Fibroblast of lung (primary cell): ENCODE measurements around the gene IL17REL. TPM values are rescaled to one million over a fixed set of nuclear protein-coding genes. Genes with fewer than 3 reads are reported as not detected.

Experiments used
- DNase-seq, 2 donors: peaks; one replicate each; pipeline versions ENCODE4 v3.0.0 to v3.0.0-alpha.2; 2010; ENCODE audit warnings: low read depth in 2 of 2
- H2AFZ ChIP-seq: 2 replicates; pipeline ENCODE4 v1.5.1; 2012; ENCODE audit warnings: low read length, control low read depth, inconsistent platforms
- H3K27ac ChIP-seq: 2 replicates; pipeline ENCODE4 v1.5.1; 2011; ENCODE audit warnings: low read length, control low read depth; ENCODE audit not compliant: insufficient read depth
- H3K27me3 ChIP-seq: 2 replicates; pipeline ENCODE4 v1.5.1; 2011; ENCODE audit warnings: mild to moderate bottlenecking, low read length; ENCODE audit not compliant: control insufficient read depth, insufficient read depth
- H3K36me3 ChIP-seq: 2 replicates; pipeline ENCODE4 v1.5.1; 2011; ENCODE audit warnings: low read length; ENCODE audit not compliant: control insufficient read depth, insufficient read depth
- H3K4me1 ChIP-seq: 2 replicates; pipeline ENCODE4 v1.5.1; 2011; ENCODE audit warnings: low read length; ENCODE audit not compliant: control insufficient read depth, insufficient read depth; ENCODE audit errors: extremely low read depth
- H3K4me2 ChIP-seq: 2 replicates; pipeline ENCODE4 v1.5.1; 2011; ENCODE audit warnings: low read length, control low read depth; ENCODE audit not compliant: insufficient read depth; ENCODE audit errors: extremely low read depth
- H3K4me3 ChIP-seq, 4 experiments: fragments of 200-600 bp in 1 of 4; sonication (generic) in 1 of 4; replicated peaks in 1 of 4; 2 replicates each; pipeline ENCODE4 v1.5.1; 2011 to 2016; ENCODE audit warnings: low read length in 4 of 4, low read depth in 3 of 4, mild to moderate bottlenecking in 3 of 4, control low read depth in 2 of 4, inconsistent platforms in 1 of 4, mixed read lengths in 1 of 4; ENCODE audit not compliant: insufficient read depth in 1 of 4; ENCODE audit errors: control extremely low read depth in 1 of 4
- H3K79me2 ChIP-seq: 2 replicates; pipeline ENCODE4 v1.5.1; 2012; ENCODE audit warnings: mild to moderate bottlenecking, low read length, inconsistent platforms; ENCODE audit not compliant: control insufficient read depth, insufficient read depth
- H3K9ac ChIP-seq: 2 replicates; pipeline ENCODE4 v1.5.1; 2011; ENCODE audit warnings: mild to moderate bottlenecking, low read length, control low read depth; ENCODE audit not compliant: insufficient read depth
- H3K9me3 ChIP-seq: 2 replicates; pipeline ENCODE4 v1.5.1; 2012; ENCODE audit warnings: low read depth, low read length; ENCODE audit not compliant: control insufficient read depth, insufficient read depth
- H4K20me1 ChIP-seq: 2 replicates; pipeline ENCODE4 v1.5.1; 2011; ENCODE audit warnings: low read length; ENCODE audit not compliant: control insufficient read depth, insufficient read depth; ENCODE audit errors: extremely low read depth
- CTCF ChIP-seq, 2 donors: IDR thresholded peaks in 1 of 2; conservative IDR thresholded peaks in 1 of 2; 1 replicate in 1 of 2; 2 replicates in 1 of 2; pipeline ENCODE4 v1.5.1; 2011 to 2012; ENCODE audit warnings: low read length in 2 of 2, control low read depth in 1 of 2, inconsistent platforms in 1 of 2, low read depth in 1 of 2, mild to moderate bottlenecking in 1 of 2
- EZH2 ChIP-seq: IDR thresholded peaks from 2 replicates; pipeline ENCODE4 v1.5.1; 2012; ENCODE audit warnings: low read length, control low read depth, mild to moderate bottlenecking; ENCODE audit errors: missing control alignments
- polyA plus RNA-seq, 2 donors: library from polyadenylated mRNA; depleted of rRNA in 1 of 2; stranded (reverse) in 1 of 2; unstranded in 1 of 2; fragments of >200 nt; gene quantifications; 2 replicates each; pipeline ENCODE4 v1.2.1, GENCODE V29; 2011 to 2012; ENCODE audit warnings: missing spikeins in 1 of 2
- total RNA-seq: library from RNA; depleted of rRNA; stranded (reverse); fragments of >200 nt; gene quantifications from 2 replicates; pipeline ENCODE4 v1.2.1, GENCODE V29; 2014

IL17REL gene
- total and polyA plus RNA-seq, 2 donors (not counting 1 experiment from before 2014, with no cell fraction given) = under 0.01 TPM; not detected in 1

DNA sequence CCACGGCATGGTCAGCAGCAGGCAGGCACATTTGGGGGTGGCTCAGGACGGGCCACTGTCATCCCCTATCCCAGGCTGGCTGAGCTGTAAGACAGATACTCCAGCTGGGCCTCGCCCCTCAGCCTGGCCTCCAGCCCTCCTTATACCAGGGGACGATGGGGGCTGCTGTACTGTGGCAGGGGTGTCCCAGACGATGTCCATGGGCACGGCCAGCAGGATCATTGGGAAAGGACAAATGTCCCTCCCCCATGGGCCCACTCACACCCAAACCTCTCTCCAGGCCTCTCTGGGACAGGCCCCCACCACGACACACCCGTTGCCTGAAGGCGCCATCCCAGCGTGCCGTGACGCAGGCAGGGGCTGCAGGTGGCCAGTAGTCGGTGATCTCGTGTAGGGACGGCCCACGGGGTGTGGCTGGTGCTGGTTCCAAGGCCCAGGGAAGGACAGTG, 1.5 kb upstream of the IL17REL start:
- TF ChIP-seq CTCF (conservative IDR thresholded peaks at IDR 0.05 in 1 of 2, IDR thresholded peaks at IDR 0.05 in 1 of 2; ENCODE audit: low read depth in 1 of 2, low read length in 2 of 2) (no peak), EZH2 (no peak)
- H3K4me2 ChIP-seq = no peak overlapping the region
- H3K27me3 ChIP-seq = peaks cover 46% of the 10 kb centered on the region
- no peaks in the 10 kb centered on the region for H3K36me3 ChIP-seq
- no peaks in the 10 kb centered on the region for H4K20me1 ChIP-seq
- H3K27ac ChIP-seq = no peak overlapping the region
- no peak for DNase-seq
- no peaks in the 10 kb centered on the region for H3K9me3 ChIP-seq
- H3K4me1 ChIP-seq = no peaks in the 10 kb centered on the region
- no peaks in the 10 kb centered on the region for H3K79me2 ChIP-seq
- H3K4me3 ChIP-seq = no peak overlapping the region
- H2AFZ ChIP-seq = no peak overlapping the region
- H3K9ac ChIP-seq = no peak overlapping the region

GRCh38 chr22:50011447-50012210, 936 bp downstream of the IL17REL start:
- H3K9me3 ChIP-seq = no peaks in the 10 kb centered on the region
- DNase-seq = no peak
- H3K27me3 ChIP-seq = peaks cover 42% of the 10 kb centered on the region
- H3K9ac ChIP-seq = no peak overlapping the region
- H3K4me1 ChIP-seq = no peaks in the 10 kb centered on the region
- no peak overlapping the region for H3K27ac ChIP-seq
- no peaks in the 10 kb centered on the region for H3K79me2 ChIP-seq
- no peaks in the 10 kb centered on the region for H4K20me1 ChIP-seq
- H3K4me2 ChIP-seq = no peak overlapping the region
- no peak overlapping the region for H2AFZ ChIP-seq
- no peak overlapping the region for H3K4me3 ChIP-seq
- H3K36me3 ChIP-seq = no peaks in the 10 kb centered on the region
- TF ChIP-seq CTCF (conservative IDR thresholded peaks at IDR 0.05 in 1 of 2, IDR thresholded peaks at IDR 0.05 in 1 of 2; ENCODE audit: low read depth in 1 of 2, low read length in 2 of 2) = no peak
- TF ChIP-seq EZH2 = no peak

DNA sequence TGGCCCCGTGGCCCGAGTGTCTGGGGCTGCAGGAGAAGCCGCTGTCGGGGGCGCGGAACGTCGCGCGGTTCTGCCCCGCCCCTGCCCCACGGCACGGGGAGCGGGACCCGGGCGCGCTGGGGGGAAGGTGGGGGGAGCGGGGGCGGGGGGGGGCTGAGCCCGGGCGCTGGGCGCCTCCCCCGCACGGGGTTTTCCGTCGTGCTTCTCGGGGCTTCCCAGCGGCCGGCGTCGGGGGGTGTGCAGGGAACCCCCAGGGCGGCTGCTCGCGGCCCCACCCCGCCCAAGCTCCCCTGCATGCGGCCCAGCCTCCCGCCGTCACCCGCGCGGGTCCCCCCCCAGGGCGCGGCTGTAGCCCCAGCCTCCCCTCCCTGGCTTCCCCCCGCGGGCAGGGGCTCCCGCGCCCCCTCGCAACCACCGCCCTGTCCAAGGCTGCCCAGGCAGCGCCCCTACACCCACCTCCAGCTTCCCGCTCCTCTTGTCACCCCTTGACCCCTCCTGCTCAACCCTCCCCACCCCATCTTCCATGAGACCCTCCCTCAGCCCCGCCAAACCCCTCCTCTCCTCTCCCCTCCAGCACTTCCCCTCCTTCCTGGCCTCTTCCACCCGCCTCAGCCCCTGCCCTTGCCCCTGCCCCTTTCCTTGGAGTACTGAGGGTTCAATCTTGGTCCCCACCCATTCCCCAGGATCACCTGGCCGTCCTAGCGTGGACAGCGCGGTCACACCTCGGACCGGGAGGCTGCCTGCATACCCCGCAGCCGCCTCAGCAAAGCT, 1.7 kb downstream of the IL17REL start:
- Histone ChIP-seq H3K4me1 (no peaks in the 10 kb centered on the region), H3K4me2 (no peak overlapping the region), H4K20me1 (no peaks in the 10 kb centered on the region), H3K9me3 (no peaks in the 10 kb centered on the region), H2AFZ (no peak overlapping the region), H3K9ac (no peak overlapping the region), H3K27me3 (peaks cover 42% of the 10 kb centered on the region), H3K27ac (no peak overlapping the region), H3K4me3 (no peak overlapping the region), H3K36me3 (no peaks in the 10 kb centered on the region), H3K79me2 (no peaks in the 10 kb centered on the region)
- no peak for DNase-seq
- TF ChIP-seq CTCF (conservative IDR thresholded peaks at IDR 0.05 in 1 of 2, IDR thresholded peaks at IDR 0.05 in 1 of 2; ENCODE audit: low read depth in 1 of 2, low read length in 2 of 2) (no peak), EZH2 (peak; percentile 52)
